HPDE6-E6E7 (cell line): ENCODE measurements around the gene HSH2D.
"Not testable (repeated sequence)": the region's sequence is repeated elsewhere in the genome, so short reads cannot be mapped to it uniquely, and the experiment has no call there.

Source experiments
- DNase-seq: peaks from one replicate; pipeline ENCODE4 v3.0.0; 2011; ENCODE audit warnings: missing footprints; ENCODE audit errors: extremely low spot score

HSH2D gene

DNA sequence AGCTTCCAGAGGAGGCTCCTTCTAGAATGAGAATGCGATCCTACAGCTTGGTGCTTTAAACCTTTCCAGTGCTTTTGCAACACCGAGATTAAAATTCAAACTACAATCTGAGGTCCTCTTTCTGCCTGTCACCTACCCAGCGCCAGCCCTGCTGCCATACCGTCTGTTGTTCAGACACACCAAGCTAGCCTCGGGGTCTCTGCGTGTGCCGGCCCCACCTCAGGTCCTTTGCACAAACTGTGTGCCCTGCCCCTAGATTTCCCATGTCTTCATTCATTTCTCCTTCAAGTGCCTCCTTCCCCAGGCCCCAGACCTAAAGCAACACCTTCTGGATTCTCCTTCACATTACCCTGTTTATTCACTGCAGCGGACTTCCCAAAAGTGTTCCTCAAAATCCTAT is 11.1 kb downstream of the HSH2D start:
- no peak for DNase-seq

DNA sequence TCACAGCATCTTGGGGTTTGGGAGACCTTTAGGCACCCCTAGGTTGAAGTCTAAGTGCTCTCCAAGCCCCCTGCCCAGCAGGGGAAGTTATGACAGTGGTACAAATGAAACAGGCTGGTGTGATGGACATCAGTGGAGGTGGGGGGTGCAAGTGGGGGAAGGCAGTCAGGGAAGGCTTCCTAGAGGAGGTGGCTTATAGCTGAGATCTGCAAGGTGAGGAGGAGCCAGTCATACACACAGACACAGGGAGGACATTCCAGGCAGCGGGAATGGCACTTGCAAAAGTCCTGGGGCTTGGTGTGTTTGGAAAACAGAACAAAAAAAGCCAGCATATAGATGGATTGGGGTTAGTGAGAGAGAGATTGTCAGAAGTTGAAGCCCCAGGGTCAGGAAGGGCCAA is 11.6 kb downstream of the HSH2D start:
- no peak for DNase-seq

DNA sequence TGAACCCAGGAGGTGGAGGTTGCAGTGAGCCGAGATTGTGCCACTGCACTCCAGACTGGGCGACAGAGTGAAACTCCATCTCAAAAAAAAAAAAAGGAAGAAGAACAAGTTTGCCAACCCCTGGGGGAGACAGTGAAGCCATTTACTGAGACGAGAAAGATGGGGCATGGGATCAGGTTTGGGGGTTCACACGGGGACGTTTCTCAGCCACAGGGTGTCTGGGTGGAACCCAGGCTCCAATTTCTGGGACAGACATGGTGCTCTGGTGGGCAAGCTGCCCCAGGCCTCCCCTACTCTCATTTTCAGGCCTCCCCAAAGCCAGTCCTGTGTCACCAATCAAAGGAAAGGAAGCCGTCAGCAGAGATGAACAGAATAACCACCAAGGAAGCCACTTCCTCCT is 13.4 kb downstream of the HSH2D start:
- DNase-seq, result no peak

DNA sequence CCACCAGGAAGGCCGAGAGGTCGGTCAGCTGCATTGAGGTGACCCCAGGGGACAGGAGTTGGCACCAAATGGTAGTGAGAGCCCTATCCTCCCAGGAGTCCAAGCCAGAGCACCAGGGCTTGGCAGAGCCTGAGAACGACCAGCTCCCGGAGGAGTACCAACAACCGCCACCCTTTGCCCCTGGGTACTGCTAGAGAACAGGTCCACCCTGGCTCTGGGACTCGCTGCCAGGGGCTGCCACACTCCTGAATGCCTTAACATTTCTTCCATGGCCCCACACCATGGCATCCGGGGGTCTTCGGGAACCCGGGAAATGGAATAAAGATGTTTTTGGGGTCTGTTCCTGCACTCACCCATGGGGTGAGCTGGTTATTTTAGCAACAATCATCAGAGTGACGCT is 14.1 kb downstream of the HSH2D start:
- DNase-seq, result no peak

DNA sequence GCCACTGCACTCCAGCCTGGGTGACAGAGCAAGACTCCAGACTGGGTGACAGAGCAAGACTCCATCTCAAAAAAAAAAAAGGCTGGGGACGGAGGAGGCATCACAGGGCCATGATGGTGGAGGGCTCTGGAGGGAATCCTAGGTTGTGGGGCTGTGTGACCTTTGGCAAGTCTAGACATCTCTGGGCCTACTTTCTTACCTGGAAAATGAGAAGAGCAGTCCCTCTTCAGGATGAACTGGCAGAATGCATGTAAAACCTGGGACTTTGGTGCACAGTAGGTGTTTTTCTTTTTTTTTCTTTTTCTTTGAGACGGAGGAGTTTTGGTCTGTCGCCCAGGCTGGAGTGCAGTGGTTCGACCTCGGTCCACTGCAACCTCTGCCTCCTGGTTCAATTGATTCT is 16.2 kb downstream of the HSH2D start:
- DNase-seq, result no peak

DNA sequence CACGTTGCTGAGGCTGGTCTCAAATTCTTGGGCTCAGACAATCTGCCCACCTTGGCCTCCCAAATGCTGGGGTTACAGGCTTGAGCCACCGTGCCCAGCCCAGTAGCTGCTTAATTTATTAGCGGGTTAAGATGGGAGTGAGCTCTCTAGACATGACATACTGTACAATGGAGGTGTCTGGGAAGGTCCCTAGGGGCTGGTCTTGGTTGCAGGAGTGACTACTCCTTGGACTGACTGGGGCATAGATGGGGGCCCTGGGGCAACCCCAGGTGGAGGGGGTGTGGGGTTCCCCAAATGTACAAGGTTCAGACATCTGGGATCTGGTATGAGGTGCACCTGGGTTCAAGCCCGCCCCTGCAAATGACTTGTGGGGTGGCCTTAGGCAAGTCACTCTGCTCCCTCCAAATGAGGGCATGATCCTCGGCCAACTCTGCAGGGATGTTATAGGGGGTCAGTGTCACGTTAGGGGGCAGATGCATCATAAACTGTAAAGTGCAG is 17.0 kb downstream of the HSH2D start:
- DNase-seq, result no peak

DNA sequence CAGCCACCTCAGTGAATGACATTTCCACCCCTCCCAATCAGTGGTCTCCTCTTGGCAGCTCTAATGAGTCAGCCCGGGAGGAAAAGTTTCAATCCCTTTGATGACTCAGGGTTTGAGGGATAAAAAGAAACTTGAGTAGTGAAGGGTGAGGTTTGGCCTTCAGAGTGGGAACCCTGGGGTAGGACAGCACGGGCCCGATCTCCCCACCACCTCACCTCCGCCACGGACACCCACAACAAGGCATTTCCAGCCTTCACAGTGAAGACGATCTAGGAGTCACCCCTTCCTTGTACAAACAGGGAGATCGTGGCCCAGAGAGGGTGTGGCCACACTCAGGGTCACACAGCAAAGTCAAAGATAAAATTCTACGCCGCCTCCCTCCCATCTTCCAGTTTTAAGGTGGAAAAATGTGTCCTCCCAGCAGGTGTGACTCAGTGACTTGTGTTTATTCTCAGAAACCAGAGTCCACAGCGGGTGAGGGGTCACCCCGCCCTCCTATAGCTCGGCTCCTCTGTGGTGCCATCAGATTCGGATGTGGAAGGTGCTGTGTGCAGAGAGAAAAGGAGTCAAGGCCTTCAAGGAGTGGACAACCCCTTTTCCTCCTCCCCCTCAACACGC is 17.6 kb downstream of the HSH2D start:
- peak; percentile 82 for DNase-seq

DNA sequence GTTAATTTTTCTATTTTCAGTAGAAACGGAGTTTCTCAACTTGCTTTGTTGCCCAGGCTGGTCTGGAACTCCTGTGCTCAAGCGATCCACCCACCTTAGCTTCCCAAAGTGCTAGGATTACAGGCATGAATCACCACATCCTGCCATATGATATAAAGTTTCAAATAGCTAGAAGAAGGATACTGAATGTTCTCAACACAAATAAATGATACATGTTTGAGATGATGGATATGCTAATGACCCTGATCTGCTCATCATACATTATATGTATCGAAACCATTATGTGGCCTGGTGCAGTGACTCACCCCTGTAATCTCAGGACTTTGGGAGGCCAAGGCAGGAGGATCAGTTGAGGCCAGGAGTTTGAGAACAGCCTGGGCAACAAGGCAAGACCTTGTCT is 18.4 kb downstream of the HSH2D start:
- DNase-seq, result no peak

DNA sequence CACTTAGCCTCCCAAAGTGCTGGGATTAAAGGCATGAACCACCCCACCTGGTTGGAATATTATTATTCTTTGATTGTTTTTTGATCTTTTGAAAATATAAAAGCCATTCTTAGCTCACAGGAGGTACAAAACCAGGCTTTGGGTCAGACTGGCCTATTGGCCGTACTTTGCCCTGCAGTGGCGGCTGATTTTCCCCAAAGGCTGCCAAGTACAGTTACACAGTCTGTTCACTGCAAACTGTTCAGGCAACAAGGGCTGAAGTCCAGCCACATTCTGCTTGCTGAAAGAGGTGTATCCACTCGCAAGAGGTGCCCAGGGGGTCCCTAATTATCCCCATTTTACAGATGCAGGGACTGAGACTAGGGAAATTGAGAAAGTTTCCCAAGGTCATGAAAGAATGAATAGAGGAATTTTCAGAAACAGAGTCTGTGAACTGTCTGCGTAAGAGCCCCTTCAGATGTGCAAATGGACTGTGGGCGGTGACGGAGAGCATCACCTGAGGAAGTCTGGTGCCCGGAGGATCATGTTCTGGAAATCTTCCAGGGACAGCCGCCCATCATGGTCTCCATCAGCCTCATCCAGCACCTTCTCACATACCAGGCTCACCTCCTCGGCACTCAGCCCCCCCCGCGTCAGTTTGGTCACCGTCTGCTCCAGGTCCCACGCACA is 20.9 kb downstream of the HSH2D start:
- no peak for DNase-seq

DNA sequence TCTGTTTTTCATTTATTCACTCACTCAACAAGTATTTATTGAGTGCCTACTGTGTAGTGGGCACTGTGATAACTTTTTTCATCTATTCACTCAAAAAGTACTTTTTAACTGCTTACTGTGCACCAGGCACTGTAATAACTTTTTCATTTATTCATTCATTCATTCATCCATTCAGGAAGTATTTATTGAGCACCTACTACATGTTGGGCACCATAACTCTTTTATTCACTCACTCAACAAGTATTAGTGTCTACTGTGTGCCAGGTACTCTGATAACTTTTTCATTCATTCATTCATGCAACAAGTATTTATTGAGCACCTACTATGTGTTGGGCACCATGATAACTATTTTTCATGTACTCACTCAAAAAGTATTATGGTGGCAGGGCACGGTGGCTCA is 22.9 kb downstream of the HSH2D start:
- no peak for DNase-seq

DNA sequence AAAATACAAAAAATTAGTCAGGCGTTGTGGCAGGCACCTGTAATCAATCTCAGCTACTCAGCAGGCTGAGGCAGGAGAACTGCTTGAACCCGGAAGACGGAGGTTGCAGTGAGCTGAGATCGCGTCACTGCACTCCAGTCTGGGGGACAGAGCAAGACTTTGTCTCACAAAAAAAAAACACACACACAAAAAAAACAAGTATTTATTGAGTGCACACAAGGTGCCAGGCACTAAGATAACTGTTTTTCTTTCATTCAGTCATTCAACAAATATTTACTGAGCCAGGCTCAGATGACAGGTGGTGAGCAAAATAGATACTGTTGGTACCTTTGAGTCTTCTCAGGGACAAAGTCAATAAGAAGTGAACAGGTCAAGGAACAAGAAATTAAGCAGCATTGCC is 23.6 kb downstream of the HSH2D start:
- DNase-seq, result no peak

DNA sequence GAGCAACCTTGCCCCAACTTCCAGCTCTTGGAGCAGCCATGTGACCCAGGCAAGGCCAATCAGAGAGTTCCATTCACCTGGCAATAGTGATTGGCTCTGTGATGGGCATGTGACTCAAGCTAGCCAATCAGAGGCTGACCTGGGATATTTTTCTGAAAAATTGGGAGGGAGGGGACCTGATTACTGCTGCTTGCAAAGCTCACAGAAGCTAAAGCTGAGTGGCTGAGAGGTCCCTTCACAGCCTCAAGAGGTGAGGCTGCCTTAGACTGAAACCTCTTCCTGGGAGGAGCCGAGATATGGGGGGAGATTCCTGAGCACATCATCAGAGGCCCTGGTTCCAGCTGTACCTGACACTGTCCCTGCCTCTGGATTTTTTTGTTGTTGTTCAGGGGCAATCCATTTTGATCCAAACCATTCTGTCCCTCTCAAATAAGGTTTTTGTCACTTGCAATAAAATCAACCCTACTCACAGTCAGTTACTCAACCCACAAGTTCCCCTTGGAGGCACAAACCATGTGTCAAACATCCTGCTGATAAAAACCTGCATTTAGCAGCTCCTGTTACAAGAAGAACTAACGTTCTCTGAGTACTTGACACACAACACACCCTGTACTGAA is 25.1 kb downstream of the HSH2D start:
- no peak for DNase-seq

DNA sequence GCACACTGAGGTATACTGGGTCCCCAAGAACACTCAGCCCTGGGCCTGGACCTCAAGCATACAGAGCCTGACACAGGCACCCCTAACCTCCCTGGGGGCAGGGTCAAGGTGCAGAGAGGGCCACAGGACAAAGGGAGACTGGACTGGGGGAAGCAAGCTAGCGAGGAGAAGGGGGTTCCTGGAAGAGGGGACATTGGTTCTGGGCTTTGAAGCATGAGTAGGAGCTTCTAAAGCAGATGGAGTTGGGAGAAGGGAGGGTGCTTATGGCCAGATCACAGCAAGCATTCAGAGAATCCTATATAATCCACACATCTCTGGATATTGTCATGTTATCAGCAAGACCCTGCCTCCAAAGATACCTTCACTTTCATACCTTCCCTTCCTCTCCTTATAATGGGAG is 26.6 kb downstream of the HSH2D start:
- no peak for DNase-seq

DNA sequence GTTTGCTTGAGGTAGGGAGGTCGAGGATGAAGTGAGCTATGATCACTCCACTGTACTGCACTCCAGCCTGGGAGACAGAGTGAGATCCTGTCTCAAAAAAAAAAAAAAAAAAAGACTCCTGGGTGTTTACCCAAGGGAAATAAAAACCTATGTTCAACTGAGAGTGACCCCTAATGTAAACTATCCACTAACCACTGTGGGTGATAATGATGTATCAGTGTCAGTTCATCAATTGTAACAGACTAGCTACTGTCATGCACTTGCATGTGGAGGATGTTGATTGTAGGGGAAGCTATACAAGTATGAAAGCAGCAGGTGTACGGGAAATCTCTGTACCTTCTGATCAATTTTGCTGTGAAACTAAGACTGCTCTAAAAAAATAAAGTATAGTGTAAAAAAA is 32.5 kb downstream of the HSH2D start:
- no peak for DNase-seq

DNA sequence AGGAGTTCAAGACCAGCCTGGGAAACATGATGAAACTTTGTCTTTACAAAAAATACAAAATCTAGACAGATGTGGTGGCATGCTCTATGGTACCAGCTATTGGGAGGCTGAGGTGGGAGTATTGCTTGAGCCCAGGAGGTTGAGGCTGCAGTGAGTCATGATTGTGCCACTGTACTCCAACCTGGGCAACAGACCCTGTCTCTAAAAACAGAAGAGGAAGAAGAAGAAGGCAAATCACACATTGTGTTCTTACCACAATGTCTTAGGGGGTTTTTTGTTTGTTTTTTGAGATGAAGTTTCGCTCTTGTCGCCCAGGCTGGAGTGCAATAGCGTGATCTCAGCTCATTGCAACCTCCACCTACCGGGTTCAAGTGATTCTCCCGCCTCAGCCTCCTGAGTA is 35.4 kb downstream of the HSH2D start:
- not testable (repeated sequence) for DNase-seq

DNA sequence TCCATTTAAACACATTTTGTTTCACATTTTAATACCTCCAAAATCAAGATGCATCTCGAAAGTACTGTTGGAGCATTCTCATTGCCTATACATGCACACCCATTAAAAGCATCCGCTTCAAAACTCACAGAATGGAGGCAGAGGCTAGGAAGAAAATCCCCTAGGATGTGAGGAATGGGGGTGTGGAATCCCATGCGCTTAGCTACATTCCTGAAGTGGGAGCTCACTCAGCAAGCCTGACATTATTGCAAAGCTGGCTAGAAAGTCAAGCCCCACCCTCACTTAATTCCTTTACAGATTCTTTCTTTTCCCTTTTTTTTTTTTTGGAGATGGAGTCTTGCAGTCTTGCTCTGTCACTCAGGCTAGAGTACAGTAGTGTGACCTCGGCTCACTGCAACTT is 37.1 kb downstream of the HSH2D start:
- no peak for DNase-seq

DNA sequence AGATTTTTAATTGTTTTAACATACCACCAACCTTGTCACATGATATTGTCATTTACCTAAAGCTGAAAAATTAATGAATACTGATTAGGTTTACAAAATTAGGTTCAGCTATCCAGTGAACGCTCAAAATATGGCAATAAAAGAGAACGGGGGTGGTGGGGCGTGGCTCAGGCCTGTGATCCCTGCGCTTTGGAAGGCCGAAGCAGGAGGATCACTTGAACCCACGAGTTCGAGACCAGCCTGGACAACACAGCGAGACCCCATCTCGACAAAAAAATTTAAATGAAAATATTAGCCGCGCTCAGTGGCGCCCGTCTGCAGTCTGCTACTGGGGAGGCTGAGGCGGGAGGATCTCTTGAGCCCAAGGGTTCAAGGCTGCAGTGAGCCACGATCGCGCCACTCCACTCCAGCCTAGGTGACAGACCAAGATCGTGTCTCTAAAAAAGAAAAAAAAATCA is 41.2 kb downstream of the HSH2D start:
- no peak for DNase-seq

DNA sequence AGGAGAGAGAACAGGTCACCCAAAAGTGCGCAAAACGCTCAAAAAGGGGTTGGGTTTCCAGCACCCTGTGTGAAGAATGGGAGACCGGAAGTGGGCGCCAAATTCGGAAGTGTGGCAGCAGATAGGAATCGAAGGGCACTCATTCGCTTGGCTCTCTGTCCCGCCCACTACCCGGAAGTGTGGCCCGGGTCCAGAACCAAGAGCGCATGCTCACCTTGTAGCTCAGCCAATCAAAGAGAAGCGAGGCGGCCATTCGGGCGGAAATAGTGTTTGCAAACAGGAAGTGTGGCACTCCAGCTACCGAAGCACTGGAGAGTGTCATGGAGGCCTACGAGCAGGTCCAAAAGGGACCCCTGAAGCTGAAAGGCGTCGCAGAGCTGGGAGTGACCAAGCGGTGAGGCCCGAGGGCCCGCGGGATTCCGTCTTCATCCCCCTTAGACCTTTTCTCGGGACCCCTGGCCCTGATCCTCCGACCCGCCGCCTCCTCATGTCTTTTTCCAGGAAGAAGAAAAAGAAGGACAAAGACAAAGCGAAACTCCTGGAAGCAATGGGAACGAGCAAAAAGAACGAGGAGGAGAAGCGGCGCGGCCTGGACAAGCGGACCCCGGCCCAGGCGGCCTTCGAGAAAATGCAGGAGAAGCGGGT is 41.8 kb downstream of the HSH2D start, which contains the start of gene FAM32A:
FAM32A (plus strand) TSS at position 288 of the 645 bp plus-strand sequence; CDS start at position 321, 33 bp downstream.
- DNase-seq, result peak; percentile 100

DNA sequence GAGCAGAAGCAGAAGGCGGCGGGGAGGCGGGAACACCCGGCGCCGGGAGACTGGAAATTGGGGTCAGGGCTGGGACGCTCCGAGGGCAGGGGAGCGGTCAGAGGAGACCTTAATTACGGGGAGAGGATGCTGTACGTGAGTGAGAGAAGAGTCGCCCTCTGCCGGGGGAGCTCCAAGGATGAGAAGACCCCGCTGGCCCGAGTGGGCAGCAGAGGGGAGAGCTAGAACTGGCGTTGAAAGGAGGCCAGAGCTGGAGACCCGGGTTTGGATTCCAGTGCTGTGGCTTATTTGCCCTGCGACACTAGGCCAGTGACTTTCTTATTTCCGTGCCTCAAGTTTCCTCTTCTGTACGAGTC is 42.3 kb downstream of the HSH2D start:
- peak; percentile 16 for DNase-seq

DNA sequence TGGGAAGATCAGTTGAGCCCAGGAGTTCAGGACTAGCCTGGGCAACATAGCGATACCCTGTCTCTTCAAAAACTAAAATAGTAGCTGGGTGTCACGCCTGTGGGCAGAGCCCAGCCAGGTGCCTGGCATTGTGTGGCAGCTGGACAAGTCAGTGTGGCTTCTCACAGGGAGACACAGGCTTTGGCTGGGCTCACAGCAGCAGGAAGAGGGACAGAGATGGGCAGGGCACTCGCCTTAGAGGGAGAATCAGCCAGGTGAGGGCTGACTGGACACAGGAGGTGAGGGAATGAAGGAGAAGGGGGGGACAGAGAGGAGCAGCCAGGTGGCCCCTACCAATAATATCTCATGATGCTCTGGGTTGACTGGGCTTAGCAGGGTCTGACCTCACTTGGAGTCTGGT is 45.0 kb downstream of the HSH2D start:
- DNase-seq, result no peak

DNA sequence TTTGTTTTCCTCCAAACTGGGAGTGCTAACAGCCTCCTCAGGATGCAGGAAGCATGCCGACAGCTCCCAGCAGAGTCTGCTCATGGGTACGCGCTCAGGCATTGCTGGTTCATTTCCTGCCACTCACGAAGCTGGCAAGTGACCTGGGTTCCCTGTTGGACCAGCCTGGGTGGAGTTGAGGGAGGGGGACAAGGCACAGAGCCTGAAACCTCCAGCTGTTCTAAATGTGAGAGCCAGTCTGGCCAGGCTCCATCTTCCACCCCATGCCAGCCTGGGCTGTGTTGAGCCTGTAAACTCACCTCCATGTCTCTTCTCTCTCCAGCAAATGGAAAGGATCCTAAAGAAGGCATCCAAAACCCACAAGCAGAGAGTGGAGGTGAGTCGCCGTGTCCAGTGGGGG is 46.7 kb downstream of the HSH2D start:
- DNase-seq, result no peak

DNA sequence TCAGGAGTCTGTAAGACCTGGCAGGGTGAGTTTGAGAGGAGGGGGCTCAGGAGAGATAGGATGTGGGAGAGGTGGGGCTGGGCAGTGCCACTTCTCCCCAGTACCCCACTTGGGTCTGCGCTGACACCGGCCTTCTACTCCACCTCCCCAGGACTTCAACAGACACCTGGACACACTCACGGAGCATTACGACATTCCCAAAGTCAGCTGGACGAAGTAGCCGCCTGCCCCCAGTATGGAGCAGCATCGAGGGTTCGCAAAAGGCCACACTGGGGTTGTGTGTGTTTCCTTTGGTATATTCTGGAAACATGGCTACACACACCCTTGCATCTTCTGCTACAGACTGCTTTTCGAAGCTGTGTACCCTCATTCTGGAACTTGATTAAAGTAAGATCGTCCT is 47.3 kb downstream of the HSH2D start:
- DNase-seq, result no peak
